Anterior cingulate cortex (tissue), 58 donors: ENCODE measurements around the gene RHOB.
"Not testable (repeated sequence)": the region's sequence is repeated elsewhere in the genome, so short reads cannot be mapped to it uniquely, and the experiment has no call there.

Experiments used
- DNase-seq, 58 donors: peaks; one replicate each; lab custom pipeline; 2025; lab: John Stamatoyannopoulos, UW

The RHOB gene

DNA sequence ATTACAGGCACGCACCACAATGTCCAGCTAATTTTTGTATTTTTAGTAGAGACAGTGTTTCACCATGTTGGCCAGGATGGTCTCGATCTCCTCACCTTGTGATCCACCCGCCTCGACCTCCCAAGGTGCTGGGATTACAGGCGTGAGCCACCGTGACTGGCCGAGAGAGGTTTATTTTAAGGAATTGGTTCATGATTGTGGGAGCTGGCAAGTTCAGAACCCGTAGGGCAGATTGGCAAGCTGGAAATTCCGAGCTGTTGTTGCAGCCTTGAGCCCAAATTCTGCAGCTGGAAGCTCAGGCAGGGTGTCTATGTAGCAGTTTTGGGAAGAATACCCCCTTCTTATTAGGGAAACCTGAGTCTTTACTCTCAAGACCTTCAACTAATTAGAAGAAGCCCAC lies 11.4 kb upstream of the RHOB start:
- not testable (repeated sequence) for DNase-seq

DNA sequence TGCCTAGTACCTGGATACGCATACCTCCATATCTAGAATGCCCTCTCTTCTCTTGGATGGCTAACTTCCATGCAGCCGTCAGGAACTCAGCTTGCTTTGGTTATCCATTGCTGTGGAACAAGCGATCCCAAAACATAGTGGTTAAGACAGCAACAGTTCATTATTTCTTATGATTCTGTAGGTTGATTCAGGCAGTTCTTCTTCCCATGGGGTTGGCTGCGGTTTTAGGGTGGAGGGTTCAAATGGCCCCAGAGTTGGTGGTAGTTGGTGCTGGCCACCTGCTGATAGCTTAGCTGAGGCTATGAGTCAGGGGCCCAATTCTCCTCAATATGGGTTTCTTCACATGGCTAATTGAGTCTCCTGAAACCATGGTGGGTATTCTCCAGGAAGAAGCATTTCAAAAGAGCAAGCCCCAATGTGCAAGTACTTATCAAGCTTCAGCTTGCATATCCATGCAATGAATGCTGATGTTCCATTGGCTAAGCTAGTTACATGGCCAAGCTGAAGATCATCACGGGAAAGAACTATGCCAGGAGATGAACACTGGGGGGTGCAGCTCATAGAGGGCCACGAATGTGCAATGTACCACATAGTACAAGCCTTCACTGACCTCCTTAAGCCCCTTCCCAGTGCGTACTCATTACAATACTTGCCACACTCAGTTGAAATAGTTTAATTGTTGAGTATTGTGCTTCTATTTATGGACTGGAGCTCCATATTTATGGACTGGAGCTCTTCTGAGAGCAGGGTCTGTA lies 10.0 kb upstream of the RHOB start:
- no peak for DNase-seq

DNA sequence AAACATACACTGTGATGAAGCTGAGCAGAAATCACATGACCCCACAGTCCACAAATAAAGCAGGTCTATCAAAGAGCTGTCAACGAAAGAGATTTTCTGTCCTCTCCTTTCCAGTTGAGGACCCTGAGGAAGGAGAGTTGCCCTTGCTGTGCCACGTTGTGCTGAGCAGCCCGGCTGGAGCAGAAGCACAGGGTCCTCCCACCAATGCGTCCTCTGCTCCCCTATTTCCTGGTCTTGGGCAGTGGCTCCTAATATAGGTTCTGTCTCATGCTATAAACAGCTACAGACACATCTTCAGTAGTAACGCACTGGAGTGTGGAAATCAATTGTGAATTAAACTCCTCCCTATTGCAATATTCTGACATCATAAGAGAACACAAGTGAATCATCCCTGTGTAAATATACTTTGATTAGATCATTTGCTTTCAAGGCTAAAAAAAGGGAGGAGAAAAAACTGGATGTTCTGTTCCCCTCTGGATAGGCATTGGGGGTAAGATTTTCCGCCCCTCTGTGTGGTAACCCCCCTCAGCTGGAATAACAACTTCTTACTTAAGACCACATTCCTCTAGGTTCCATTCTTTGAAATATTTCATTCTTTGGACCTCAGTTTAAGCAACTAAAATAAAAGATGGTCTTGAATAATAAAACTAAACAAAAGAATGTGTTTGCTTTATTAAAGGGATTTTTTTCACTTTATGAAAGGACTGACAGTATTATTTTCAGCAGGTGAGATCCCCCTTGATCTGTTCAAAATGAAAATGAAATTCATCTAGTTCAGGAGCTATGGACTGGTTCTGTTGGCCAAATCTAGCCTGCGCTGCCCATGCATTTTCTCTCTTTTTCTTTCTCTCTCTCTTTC lies 8.3 kb upstream of the RHOB start:
- DNase-seq, result peak in 2 of 58 donors; percentile 9 to 14

DNA sequence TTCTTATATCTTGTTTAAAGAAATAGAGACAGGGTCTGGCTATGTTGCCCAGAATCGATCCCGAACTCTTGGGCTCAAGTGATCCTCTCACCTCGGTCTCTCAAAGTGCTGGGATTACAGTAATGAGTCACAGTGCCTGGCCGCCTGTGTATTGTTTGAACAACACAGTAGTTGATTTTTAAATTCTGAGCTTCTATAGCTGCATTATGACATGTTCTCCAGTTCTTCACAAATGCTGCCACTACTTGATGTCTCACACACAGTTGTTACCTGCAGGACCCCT lies 7.7 kb upstream of the RHOB start:
- DNase-seq, result no peak

DNA sequence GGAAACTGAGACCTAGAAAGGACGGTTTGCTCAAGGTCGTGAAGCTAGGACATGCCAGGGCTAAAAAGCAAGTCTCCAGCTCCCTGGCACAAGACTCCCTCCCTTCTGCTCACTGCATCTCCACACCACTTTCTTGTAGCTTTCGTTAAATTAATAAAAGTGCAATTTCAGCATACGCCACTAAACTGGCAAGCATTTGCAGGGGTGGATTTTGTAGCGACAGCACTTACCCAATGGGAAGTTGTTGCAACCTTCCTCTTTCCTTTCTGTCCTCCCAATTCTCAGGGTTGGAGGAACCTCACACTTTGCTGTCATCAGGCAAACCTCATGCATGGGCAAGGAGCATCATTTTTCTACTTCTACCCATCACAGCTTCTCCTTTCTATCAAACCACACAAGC lies 7.4 kb upstream of the RHOB start:
- DNase-seq, result peak in 6 of 58 donors; percentile 11 to 48 (median 26)

DNA sequence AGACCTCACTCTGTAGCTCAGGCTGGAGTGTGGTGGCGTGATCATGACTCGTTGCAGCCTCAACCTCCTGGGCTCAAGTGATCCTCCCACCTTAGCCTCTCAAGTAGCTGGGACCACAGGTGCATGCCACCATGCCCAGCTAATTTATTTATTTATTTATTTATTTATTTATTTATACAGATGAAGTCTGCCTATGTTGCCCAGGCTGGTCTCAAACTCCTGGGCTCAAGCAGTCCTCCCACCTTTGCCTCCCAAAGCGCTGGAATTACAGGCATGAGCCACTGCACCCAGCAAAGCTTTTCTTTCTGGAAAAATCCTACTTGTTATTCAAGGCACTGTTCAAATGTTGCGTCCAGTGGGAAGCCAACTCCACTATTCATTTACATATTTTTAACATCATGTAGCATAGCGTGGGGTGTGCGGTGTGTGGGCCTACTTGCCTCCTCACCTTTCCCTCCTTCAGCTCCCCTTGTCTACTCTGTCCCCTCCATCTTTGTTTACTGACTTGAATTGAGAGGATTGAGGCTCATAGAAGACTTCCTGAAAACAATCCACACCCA lies 6.8 kb upstream of the RHOB start:
- DNase-seq, result no peak

DNA sequence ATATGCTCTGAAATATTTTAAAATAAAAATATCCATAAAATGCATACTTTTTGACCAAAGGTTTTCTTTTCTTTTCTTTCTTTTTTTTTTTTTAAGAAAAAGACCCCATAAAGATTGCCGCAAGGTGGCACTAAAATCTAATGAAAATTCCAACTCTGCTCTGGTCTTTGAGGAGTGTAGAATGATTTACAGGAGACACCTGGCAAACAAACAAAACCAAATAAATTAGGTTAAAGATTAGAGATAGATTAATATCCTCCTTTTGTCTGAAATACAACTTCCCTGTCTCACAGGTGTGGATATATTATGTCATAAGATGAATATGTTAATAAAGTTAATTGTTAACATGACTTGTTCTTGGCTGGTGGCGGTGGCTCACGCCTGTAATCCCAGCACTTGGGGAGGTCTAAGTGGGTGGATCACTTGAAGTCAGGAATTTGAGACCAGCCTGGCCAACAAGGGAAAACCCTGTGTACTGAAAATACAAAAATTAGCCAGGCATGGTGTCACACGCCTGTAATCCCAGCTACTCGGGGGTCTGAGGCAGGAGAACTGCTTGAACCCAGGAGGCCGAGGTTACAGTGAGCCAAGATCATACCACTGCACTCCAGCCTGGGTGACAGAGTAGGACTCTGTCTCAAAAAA lies 3.5 kb upstream of the RHOB start:
- DNase-seq, result peak in 1 of 58 donors; percentile 31

GRCh38 chr2:20444101-20444992 lies 2.5 kb upstream of the RHOB start:
- peak in 4 of 58 donors; percentile 11 to 28 (median 25) for DNase-seq

GRCh38 chr2:20444993-20445910 lies 1.6 kb upstream of the RHOB start:
- DNase-seq, result no peak

DNA sequence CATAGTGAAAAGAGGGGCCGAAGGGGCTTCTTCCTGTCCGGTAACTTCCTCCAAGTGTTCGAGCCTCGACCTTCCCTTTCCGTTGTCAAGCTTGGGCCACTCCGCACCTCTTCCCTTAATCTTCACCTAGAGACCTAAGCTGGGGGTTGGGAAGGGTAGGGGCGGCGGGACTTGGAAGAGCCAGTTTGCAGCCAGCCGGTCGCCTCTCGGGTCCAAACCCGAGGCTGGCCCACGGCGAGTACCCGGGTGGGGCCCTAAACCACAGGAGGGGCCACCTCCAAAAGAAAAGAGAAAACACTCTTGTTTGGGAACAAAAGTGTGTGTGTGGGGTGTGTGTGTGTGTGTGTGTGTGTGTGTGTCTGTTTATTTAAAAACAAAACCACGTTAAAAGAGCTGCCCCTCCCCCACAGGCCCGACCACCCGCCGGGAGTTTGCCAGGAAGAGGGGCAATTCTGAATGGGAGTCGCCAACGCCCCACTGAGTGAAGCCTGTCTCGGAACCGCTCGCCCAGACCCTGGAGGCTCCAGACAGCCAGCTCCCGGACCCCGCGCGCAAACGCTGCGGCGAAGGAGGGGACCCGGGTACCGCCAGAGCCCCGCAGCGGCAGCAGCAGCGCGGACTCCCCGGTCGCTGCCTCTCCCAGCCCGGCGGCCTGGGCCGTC lies 488 bp upstream of the RHOB start:
- peak in 1 of 58 donors; percentile 36 for DNase-seq

- DNase-seq, result peak in 48 of 58 donors; percentile 19 to 83 (median 66)
Observed at GRCh38 chr2:20447437-20448245, 767 bp downstream of the RHOB start.

DNA sequence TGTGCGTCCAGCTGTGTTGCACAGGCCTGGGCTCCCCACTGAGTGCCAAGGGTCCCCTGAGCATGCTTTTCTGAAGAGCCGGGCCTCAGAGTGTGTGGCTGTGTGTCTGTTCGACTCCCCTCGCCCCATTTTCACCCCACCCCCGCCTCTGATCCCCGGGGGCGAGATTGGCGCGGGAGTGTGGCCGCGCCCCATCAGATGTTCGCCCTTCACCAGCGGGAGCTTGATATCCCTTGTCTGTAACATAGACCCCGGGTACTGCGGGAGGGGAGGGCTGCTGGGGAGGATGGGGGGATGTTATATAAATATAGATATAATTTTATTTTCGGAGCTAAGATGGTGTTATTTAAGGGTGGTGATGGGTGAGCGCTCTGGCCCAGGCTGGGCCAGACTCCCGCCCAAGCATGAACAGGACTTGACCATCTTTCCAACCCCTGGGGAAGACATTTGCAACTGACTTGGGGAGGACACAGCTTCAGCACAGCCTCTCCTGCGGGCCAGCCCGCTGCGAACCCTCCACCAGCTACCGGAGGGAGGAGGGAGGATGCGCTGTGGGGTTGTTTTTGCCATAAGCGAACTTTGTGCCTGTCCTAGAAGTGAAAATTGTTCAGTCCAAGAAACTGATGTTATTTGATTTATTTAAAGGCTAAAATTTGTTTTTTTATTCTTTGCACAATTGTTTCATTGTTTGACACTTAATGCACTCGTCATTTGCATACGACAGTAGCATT lies 1.5 kb downstream of the RHOB start:
- DNase-seq, result peak in 19 of 58 donors; percentile 10 to 65 (median 42)

- DNase-seq, result no peak
Observed at GRCh38 chr2:20448977-20449306, 2.1 kb downstream of the RHOB start.

- peak in 3 of 58 donors; percentile 17 to 34 (median 25) for DNase-seq
Observed at GRCh38 chr2:20449501-20450200, 2.8 kb downstream of the RHOB start.

DNA sequence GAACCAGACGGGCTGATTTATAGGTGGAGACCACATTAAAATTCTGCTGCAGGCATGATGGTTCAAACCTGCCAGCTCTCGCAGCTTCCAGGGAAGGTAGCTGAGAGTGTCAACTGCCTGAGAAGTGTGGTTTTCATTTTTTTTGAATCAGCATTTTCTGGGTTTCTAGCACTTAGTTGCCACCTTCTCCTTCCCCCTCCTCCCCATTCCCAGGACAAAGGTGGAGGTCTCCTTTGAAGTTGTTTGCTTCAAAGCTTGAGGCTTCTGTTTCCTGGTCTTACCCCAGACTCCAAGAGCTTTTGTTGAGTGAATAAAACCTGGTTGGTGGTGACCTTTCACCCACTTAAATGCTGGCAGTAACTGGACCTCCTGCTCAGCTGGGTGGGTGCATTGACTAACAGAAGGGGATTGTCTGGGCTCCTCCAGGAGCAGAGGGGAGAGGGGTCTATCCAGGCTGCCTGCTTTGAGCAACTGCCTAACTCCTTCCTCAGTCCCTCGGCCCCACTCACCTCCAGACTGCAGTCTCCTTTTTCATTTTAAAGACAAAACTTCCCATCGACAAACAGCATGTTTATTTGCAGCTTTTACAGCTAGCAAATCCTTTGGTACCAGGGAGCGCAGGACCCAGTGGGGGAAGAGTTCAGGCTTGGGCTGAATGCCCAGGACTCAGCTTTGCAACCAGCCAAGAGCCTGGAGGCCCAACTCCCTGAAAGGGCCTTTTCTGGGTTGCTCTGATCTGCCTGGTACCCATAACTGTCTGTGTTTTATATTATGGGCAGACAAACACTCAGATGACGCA lies 3.5 kb downstream of the RHOB start:
- DNase-seq, result peak in 57 of 58 donors; percentile 25 to 93 (median 82)

- DNase-seq, result no peak
Observed at GRCh38 chr2:20451000-20451290, 4.1 kb downstream of the RHOB start.
